HG02973 (cell line): ENCODE results near the gene HMGCLL1.

Source experiments
- ATAC-seq: cut with Tn5 transposase; IDR thresholded peaks from one replicate; pipeline ENCODE4 v1.9.1; 2021; ENCODE audit warnings: moderate library complexity; ENCODE audit not compliant: unreplicated experiment

Gene HMGCLL1

GRCh38 chr6:55578537-55579363 lies at the start of gene HMGCLL1:
TSS of gene HMGCLL1 (minus strand) at chr6:55579192. CDS start at chr6:55579055, 137 bp downstream.
- no peak for ATAC-seq

- ATAC-seq, result no peak
Measured at GRCh38 chr6:55621993-55622392, 43.0 kb upstream of the HMGCLL1 start.

GRCh38 chr6:55621244-55621643 lies 42.3 kb upstream of the HMGCLL1 start:
- ATAC-seq, result no peak

- ATAC-seq, result no peak
Measured at GRCh38 chr6:55617272-55617671, 38.3 kb upstream of the HMGCLL1 start.

- ATAC-seq, result no peak
Measured at GRCh38 chr6:55604021-55604420, 25.0 kb upstream of the HMGCLL1 start.

- ATAC-seq, result no peak
Measured at GRCh38 chr6:55601120-55601519, 22.1 kb upstream of the HMGCLL1 start.

GRCh38 chr6:55594442-55594841 lies 15.4 kb upstream of the HMGCLL1 start:
- ATAC-seq, result no peak

- ATAC-seq, result no peak
Measured at GRCh38 chr6:55584654-55585354, 5.8 kb upstream of the HMGCLL1 start.

GRCh38 chr6:55576811-55577210 lies 2.2 kb downstream of the HMGCLL1 start:
- no peak for ATAC-seq

GRCh38 chr6:55574556-55574955 lies 4.4 kb downstream of the HMGCLL1 start:
- ATAC-seq, result no peak

GRCh38 chr6:55569638-55570037 lies 9.4 kb downstream of the HMGCLL1 start:
- ATAC-seq, result no peak

GRCh38 chr6:55568808-55569439 lies 10.1 kb downstream of the HMGCLL1 start:
- ATAC-seq, result no peak

- no peak for ATAC-seq
Measured at GRCh38 chr6:55567558-55567957, 11.4 kb downstream of the HMGCLL1 start.

GRCh38 chr6:55566036-55566710 lies 12.8 kb downstream of the HMGCLL1 start:
- ATAC-seq, result no peak

GRCh38 chr6:55562318-55562717 lies 16.7 kb downstream of the HMGCLL1 start:
- no peak for ATAC-seq

GRCh38 chr6:55560290-55560885 lies 18.6 kb downstream of the HMGCLL1 start:
- ATAC-seq, result no peak

- ATAC-seq, result no peak
Measured at GRCh38 chr6:55557146-55557545, 21.8 kb downstream of the HMGCLL1 start.

GRCh38 chr6:55545791-55546190 lies 33.2 kb downstream of the HMGCLL1 start:
- no peak for ATAC-seq

- ATAC-seq, result no peak
Measured at GRCh38 chr6:55543633-55544309, 35.2 kb downstream of the HMGCLL1 start.

GRCh38 chr6:55541024-55541423 lies 38.0 kb downstream of the HMGCLL1 start:
- no peak for ATAC-seq
